Measurements from ENCODE around the gene PTPRG. TPM values are rescaled to one million over a fixed set of nuclear protein-coding genes. Genes with fewer than 3 reads are reported as not detected.

PTPRG gene
- total RNA-seq, 1 experiment from 2014 or later = 32.1 TPM

- no peaks in the 10 kb centered on the region for H4K20me1 ChIP-seq (ENCODE audit: insufficient read depth)
- no TSS peak for BruUV-seq (replicated peaks)
- DNase-seq (ENCODE audit: low read depth, low spot score) = no peak
- H3K36me3 ChIP-seq (ENCODE audit: control insufficient read depth in 1 of 2, insufficient read depth in 2 of 2, low read length in 2 of 2) = no peaks in the 10 kb centered on the region
- H3K9me3 ChIP-seq (ENCODE audit: control insufficient read depth in 1 of 2, insufficient read depth in 1 of 2, low read depth in 1 of 2, low read length in 2 of 2) = no peaks in the 10 kb centered on the region
- peaks cover 9% of the 10 kb centered on the region; the same call in 1 of the 2 replicates for H3K79me2 ChIP-seq (ENCODE audit: insufficient read depth, low read length)
- H3K9ac ChIP-seq (ENCODE audit: low read length) = no peak overlapping the region
- no peaks in the 10 kb centered on the region for H3K27me3 ChIP-seq (ENCODE audit: insufficient read depth, low read length)
- TF ChIP-seq MAX (IDR thresholded peaks at IDR 0.05) = no peak
- TF ChIP-seq SIN3A (IDR thresholded peaks at IDR 0.05; ENCODE audit: low read depth) = no peak
- no peak for TF ChIP-seq EZH2phosphoT487 (IDR thresholded peaks at IDR 0.05; ENCODE audit: borderline replicate concordance)
- no peak for TF ChIP-seq ATF3 (IDR thresholded peaks at IDR 0.05)
- no peak for TF ChIP-seq ELF1 (IDR thresholded peaks at IDR 0.05; ENCODE audit: borderline replicate concordance, low read depth)
- TF ChIP-seq FOSL1 (IDR thresholded peaks at IDR 0.05; ENCODE audit: low read depth) = no peak
- no peak for TF ChIP-seq ZNF274 (IDR thresholded peaks at IDR 0.05; ENCODE audit: low read depth, low read length)
- TF ChIP-seq POLR2A (IDR thresholded peaks at IDR 0.05; ENCODE audit: borderline replicate concordance, extremely low read depth, insufficient read depth, insufficient read length) = no peak
- TF ChIP-seq CEBPB (IDR thresholded peaks at IDR 0.05; ENCODE audit: low read depth) = no peak
- no peak for TF ChIP-seq ZFX (IDR thresholded peaks at IDR 0.05)
- intact Hi-C loops (cut with micrococcal nuclease) = no loop called here
- no peak overlapping the region for H2AFZ ChIP-seq (ENCODE audit: low read depth, low read length, poor library complexity, severe bottlenecking)
- ChIA-PET POLR2A (no interaction called here), RAD21 (ENCODE audit: low non-redundant PET in 1 of 2, low total read pairs in 2 of 2, uncharacterized antibody in 2 of 2, unreplicated experiment in 2 of 2) (no interaction called here), CTCF (no interaction called here)
- no peak overlapping the region for H3K4me2 ChIP-seq (ENCODE audit: low read length)
- peaks cover 0 to 6% of the 10 kb centered on the region in 2 experiments; a peak in 2 of 4 replicates for H3K4me1 ChIP-seq (ENCODE audit: control insufficient read depth in 1 of 2, insufficient read depth in 2 of 2, low read length in 2 of 2)
- H3K9me2 ChIP-seq (ENCODE audit: insufficient read depth) = no peaks in the 10 kb centered on the region
- ATAC-seq = no peak
- no peak overlapping the region for H3K4me3 ChIP-seq (replicated peaks in 1 of 2; ENCODE audit: low read depth in 1 of 2, low read length in 2 of 2)
- H3K27ac ChIP-seq (ENCODE audit: low read depth, low read length) = no peak overlapping the region
Measured at GRCh38 chr3:61645148-61645547, 83.8 kb downstream of the PTPRG start.

- Histone ChIP-seq H3K9ac (ENCODE audit: low read length) (no peak overlapping the region), H3K4me3 (replicated peaks in 1 of 2; ENCODE audit: low read depth in 1 of 2, low read length in 2 of 2) (no peak overlapping the region), H3K27me3 (ENCODE audit: insufficient read depth, low read length) (no peaks in the 10 kb centered on the region), H3K27ac (ENCODE audit: low read depth, low read length) (no peak overlapping the region), H4K20me1 (ENCODE audit: insufficient read depth) (no peaks in the 10 kb centered on the region), H3K79me2 (ENCODE audit: insufficient read depth, low read length) (peaks cover 9% of the 10 kb centered on the region; the same call in 1 of the 2 replicates), H3K9me3 (ENCODE audit: control insufficient read depth in 1 of 2, insufficient read depth in 1 of 2, low read depth in 1 of 2, low read length in 2 of 2) (no peaks in the 10 kb centered on the region), H3K9me2 (ENCODE audit: insufficient read depth) (no peaks in the 10 kb centered on the region), H3K4me2 (ENCODE audit: low read length) (no peak overlapping the region), H2AFZ (ENCODE audit: low read depth, low read length, poor library complexity, severe bottlenecking) (no peak overlapping the region), H3K4me1 (ENCODE audit: control insufficient read depth in 1 of 2, insufficient read depth in 2 of 2, low read length in 2 of 2) (peaks cover 0 to 6% of the 10 kb centered on the region in 2 experiments; a peak in 2 of 4 replicates), H3K36me3 (ENCODE audit: control insufficient read depth in 1 of 2, insufficient read depth in 2 of 2, low read length in 2 of 2) (no peaks in the 10 kb centered on the region)
- BruUV-seq (replicated peaks) = no TSS peak
- TF ChIP-seq MAX (IDR thresholded peaks at IDR 0.05) = no peak
- intact Hi-C loops (cut with micrococcal nuclease) = no loop called here
- ATAC-seq (no peak), DNase-seq (ENCODE audit: low read depth, low spot score) (no peak)
- ChIA-PET RAD21 (ENCODE audit: low non-redundant PET in 1 of 2, low total read pairs in 2 of 2, uncharacterized antibody in 2 of 2, unreplicated experiment in 2 of 2) (no interaction called here), CTCF (no interaction called here), POLR2A (no interaction called here)
Measured at GRCh38 chr3:61646360-61646759, 85.0 kb downstream of the PTPRG start.
